PFSK-1 (cell line): ENCODE results near the gene DPYD.

Experiments
- FOXP2 ChIP-seq: optimal IDR thresholded peaks from 2 replicates; pipeline ENCODE3; 2011; ENCODE audit warnings: borderline replicate concordance, control low read depth, inconsistent platforms; ENCODE audit not compliant: insufficient read depth; ENCODE audit errors: extremely low read length, extremely low read depth
- POLR2AphosphoS5 ChIP-seq: IDR thresholded peaks from 2 replicates; pipeline ENCODE4 v1.6.1; 2012; ENCODE audit warnings: low read depth, mild to moderate bottlenecking, control low read depth, low read length, moderate library complexity
- REST ChIP-seq, 2 experiments: IDR thresholded peaks; 2 replicates each; pipeline versions ENCODE4 v1.6.1 to v1.8.0; 2011 to 2012; ENCODE audit warnings: low read depth in 2 of 2, low read length in 2 of 2, control low read depth in 1 of 2, inconsistent platforms in 1 of 2, mild to moderate bottlenecking in 1 of 2, moderate library complexity in 1 of 2; ENCODE audit not compliant: insufficient read depth in 1 of 2
- SIN3A ChIP-seq: IDR thresholded peaks from 2 replicates; pipeline ENCODE4 v1.6.1; 2012; ENCODE audit warnings: mild to moderate bottlenecking, low read length, moderate library complexity, borderline replicate concordance; ENCODE audit not compliant: insufficient read depth
- TAF1 ChIP-seq: IDR thresholded peaks from 2 replicates; pipeline ENCODE4 v1.6.1; 2012; ENCODE audit warnings: low read length, control low read depth, borderline replicate concordance; ENCODE audit not compliant: insufficient read depth

The DPYD gene

DNA sequence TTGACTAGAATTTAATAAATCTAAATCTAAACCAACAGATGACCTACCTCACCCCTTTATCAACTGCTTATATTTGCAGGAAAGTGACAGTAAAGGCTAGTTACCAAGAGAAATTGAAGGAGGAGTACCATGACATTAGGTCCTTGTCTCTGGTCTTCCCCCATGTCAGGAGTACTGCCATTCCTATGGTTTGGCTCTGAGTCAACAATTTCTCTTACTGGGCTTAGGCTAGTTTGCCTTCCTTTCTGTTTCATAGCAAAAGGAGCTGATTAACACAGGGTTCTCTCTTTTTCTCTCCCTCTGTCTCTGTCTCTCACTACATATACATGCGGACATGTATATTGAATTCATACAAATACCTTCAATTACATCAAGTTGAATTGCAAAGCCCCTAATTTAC, 579.9 kb downstream of the DPYD start:
- TF ChIP-seq POLR2AphosphoS5 (no peak), SIN3A (no peak), TAF1 (no peak), FOXP2 (no peak), REST (IDR thresholded peaks at IDR 0.05; ENCODE audit: insufficient read depth in 1 of 2, low read depth in 2 of 2, low read length in 2 of 2) (no peak)

DNA sequence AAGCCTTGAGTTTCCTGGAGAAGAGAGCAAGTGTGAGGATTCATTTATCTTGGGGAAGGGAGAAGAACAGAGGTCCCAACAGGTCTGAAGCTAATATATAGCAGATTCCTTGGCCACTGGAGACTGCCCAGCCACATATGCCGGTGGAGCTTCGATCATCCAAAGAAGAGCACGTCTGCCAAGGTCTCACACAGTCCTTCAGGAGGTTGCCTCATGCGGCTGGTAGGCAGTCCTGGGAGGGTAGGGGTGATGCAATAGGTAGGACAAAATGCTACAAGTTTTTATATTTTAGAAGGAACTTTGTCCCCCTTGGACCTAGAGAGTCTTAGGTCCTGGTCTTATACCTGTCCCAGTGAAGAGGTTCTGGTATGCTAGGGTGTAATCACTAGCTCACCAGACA, 582.5 kb downstream of the DPYD start:
- TF ChIP-seq POLR2AphosphoS5 (no peak), SIN3A (no peak), REST (IDR thresholded peaks at IDR 0.05; ENCODE audit: insufficient read depth in 1 of 2, low read depth in 2 of 2, low read length in 2 of 2) (no peak), FOXP2 (no peak), TAF1 (no peak)

DNA sequence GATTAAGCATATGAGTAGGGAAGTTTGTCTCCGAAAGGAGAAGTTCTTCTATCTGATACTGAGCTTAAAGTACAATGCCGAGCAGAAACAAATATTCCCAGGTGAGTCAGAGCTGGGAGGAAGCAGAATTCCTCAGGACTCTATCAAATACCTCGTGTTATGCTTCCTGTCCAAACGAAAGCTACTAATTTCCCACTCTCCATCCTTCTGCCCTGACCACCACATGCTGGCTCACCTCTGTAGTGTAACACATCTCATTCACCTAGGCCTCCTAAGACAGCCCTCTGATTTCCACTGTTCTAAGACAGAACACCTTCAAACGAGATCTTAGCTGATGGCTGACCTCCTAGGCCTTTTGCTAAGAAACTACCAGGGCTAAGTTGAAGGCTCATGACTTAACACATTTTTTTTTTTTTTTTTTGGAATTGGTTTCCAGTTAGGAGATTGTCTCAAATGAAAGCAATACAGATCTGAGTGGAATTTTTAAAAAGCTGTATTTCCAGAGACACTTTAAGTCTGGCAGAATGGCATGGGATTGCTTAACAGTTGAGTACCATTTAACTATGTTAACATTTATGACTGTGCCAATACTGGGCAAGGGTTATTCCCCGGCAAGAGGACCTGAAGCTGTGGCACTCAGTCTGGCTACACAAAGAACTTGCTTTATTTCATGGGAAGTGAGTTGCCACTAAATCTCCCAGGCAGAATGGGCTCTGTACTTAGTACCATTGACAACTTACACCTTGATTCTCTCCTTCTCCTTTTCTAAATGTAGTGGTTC, 583.4 kb downstream of the DPYD start:
- no peak for TF ChIP-seq SIN3A
- no peak for TF ChIP-seq POLR2AphosphoS5
- TF ChIP-seq REST (IDR thresholded peaks at IDR 0.05; ENCODE audit: insufficient read depth in 1 of 2, low read depth in 2 of 2, low read length in 2 of 2) = no peak
- no peak for TF ChIP-seq TAF1
- TF ChIP-seq FOXP2 = no peak

GRCh38 chr1:97334454-97334853, 586.4 kb downstream of the DPYD start:
- no peak for TF ChIP-seq TAF1
- no peak for TF ChIP-seq SIN3A
- TF ChIP-seq POLR2AphosphoS5 = no peak
- TF ChIP-seq FOXP2 = no peak

DNA sequence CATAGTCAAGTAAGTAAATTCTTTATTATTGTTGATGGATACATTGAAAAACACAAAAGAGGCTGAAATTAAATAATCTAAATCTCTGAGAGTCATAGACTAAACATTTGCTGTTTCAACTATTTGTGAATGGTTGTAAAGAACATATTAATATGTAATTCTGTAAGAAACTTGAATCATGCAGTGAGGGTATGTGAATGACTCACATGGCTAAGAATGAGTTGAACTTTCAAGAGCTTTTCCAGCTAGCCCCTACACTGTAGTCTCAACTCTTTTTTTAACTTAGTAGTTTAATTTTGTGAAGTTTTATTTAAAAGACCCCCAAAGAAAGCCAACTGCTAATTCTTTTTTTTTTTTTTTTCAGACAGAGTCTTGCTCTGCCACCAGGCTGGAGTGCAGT, 588.1 kb downstream of the DPYD start:
- TF ChIP-seq TAF1 (no peak), FOXP2 (no peak), SIN3A (no peak), POLR2AphosphoS5 (no peak), REST (IDR thresholded peaks at IDR 0.05; ENCODE audit: insufficient read depth in 1 of 2, low read depth in 2 of 2, low read length in 2 of 2) (no peak)
